HL-60 (cell line): ENCODE results near the gene C12orf60.

ENCODE experiments used
- DNase-seq, 2 experiments: peaks; one replicate each; pipeline ENCODE4 v3.0.0-alpha.2; 2010 to 2020; ENCODE audit warnings: low read depth in 1 of 2, low spot score in 1 of 2
- H3K27ac ChIP-seq: fragments of 250-450 bp; sonication (Bioruptor Pico); replicated peaks from 2 replicates; pipeline ENCODE4 v1.5.1; 2020; ENCODE audit warnings: mild to moderate bottlenecking, moderate library complexity
- H3K27me3 ChIP-seq: fragments of 250-450 bp; sonication (Bioruptor Pico); 2 replicates; pipeline ENCODE4 v1.5.1; 2021; ENCODE audit warnings: mild to moderate bottlenecking, moderate library complexity; ENCODE audit not compliant: insufficient read depth, poor library complexity, severe bottlenecking
- H3K4me3 ChIP-seq: replicated peaks from 2 replicates; pipeline ENCODE4 v1.5.1; 2011; ENCODE audit warnings: mild to moderate bottlenecking, control low read depth, low read length; ENCODE audit not compliant: insufficient read depth
- CTCF ChIP-seq: IDR thresholded peaks from one replicate; pipeline ENCODE4 v1.5.1; 2011; ENCODE audit warnings: low read length, control low read depth, inconsistent platforms; ENCODE audit not compliant: insufficient read depth
- GABPA ChIP-seq: IDR thresholded peaks from 2 replicates; pipeline ENCODE4 v1.6.1; 2012; ENCODE audit warnings: low read depth
- POLR2AphosphoS5 ChIP-seq: IDR thresholded peaks from 2 replicates; pipeline ENCODE4 v1.6.1; 2012; ENCODE audit warnings: low read depth
- SPI1 ChIP-seq: IDR thresholded peaks from 2 replicates; pipeline ENCODE4 v1.6.1; 2012; ENCODE audit warnings: low read depth, mild to moderate bottlenecking, borderline replicate concordance
- TF ChIP-seq, protein P1 (sequence below): IDR thresholded peaks from 2 replicates; pipeline ENCODE4 v1.6.1; 2012; ENCODE audit warnings: low read depth; ENCODE audit not compliant: insufficient replicate concordance

Gene C12orf60

DNA sequence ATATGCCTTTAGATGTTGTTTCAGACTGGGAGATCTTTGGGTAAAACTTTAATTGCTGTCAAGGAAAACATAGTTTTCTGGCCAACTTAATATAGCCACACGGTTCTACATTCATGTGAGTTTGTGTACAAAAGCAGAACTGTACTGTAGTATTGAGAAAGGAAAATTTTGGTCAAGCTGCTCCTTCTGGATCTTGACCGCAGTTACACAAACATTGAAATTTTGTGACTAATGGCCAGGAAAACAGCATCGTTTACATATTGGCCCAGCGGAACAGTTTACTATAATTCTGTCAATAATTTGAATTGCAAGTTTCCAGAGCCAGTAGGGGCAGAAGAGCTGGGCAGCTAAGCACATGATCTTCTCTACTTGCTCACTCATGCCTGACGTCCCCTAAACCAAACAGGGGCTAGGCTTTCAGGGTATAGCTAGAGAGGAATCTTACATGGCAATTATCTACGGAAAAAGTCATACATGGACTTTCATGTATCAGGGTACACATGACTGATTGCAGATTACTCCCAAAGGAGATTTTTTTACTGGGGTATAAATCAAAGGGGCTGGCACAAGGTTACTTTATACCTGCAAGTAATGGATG, 51.2 kb downstream of the C12orf60 start:
- no peak overlapping the region for H3K27ac ChIP-seq
- TF ChIP-seq GABPA: no peak
- TF ChIP-seq, protein P1, sequence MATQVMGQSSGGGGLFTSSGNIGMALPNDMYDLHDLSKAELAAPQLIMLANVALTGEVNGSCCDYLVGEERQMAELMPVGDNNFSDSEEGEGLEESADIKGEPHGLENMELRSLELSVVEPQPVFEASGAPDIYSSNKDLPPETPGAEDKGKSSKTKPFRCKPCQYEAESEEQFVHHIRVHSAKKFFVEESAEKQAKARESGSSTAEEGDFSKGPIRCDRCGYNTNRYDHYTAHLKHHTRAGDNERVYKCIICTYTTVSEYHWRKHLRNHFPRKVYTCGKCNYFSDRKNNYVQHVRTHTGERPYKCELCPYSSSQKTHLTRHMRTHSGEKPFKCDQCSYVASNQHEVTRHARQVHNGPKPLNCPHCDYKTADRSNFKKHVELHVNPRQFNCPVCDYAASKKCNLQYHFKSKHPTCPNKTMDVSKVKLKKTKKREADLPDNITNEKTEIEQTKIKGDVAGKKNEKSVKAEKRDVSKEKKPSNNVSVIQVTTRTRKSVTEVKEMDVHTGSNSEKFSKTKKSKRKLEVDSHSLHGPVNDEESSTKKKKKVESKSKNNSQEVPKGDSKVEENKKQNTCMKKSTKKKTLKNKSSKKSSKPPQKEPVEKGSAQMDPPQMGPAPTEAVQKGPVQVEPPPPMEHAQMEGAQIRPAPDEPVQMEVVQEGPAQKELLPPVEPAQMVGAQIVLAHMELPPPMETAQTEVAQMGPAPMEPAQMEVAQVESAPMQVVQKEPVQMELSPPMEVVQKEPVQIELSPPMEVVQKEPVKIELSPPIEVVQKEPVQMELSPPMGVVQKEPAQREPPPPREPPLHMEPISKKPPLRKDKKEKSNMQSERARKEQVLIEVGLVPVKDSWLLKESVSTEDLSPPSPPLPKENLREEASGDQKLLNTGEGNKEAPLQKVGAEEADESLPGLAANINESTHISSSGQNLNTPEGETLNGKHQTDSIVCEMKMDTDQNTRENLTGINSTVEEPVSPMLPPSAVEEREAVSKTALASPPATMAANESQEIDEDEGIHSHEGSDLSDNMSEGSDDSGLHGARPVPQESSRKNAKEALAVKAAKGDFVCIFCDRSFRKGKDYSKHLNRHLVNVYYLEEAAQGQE: no peak
- TF ChIP-seq CTCF: no peak
- peak; percentile 15; the same call in 1 of the 2 replicates for TF ChIP-seq SPI1
- no peak for TF ChIP-seq POLR2AphosphoS5
- H3K4me3 ChIP-seq: no peak overlapping the region
- no peaks in the 10 kb centered on the region for H3K27me3 ChIP-seq
- peak in 1 of 2 experiments; percentile 14 for DNase-seq

- DNase-seq: no peak
- Histone ChIP-seq H3K4me3 (no peak overlapping the region), H3K27ac (no peak overlapping the region), H3K27me3 (no peaks in the 10 kb centered on the region)
- TF ChIP-seq POLR2AphosphoS5: no peak
- TF ChIP-seq GABPA: no peak
- TF ChIP-seq SPI1: no peak
- TF ChIP-seq, protein P1: no peak
- no peak for TF ChIP-seq CTCF
Measured at GRCh38 chr12:14858513-14858912, 55.0 kb downstream of the C12orf60 start.

GRCh38 chr12:14860490-14860889, 57.0 kb downstream of the C12orf60 start:
- no peaks in the 10 kb centered on the region for H3K27me3 ChIP-seq

More at GRCh38 chr12:14860490-14860889, 57.0 kb downstream of the C12orf60 start:
- TF ChIP-seq, protein P1: no peak
- TF ChIP-seq POLR2AphosphoS5: no peak
- TF ChIP-seq SPI1: no peak
- H3K27ac ChIP-seq: no peak overlapping the region
- H3K4me3 ChIP-seq: no peak overlapping the region
- DNase-seq: no peak
